NCI-H446 treated with DMSO at 0.1 percent for 48 hours (cell line): ENCODE measurements around the gene BORA.
"Not testable (repeated sequence)": the region's sequence is repeated elsewhere in the genome, so short reads cannot be mapped to it uniquely, and the experiment has no call there.

ENCODE experiments used
- DNase-seq: peaks from one replicate; lab custom pipeline; 2025; lab: John Stamatoyannopoulos, UW

BORA gene

DNA sequence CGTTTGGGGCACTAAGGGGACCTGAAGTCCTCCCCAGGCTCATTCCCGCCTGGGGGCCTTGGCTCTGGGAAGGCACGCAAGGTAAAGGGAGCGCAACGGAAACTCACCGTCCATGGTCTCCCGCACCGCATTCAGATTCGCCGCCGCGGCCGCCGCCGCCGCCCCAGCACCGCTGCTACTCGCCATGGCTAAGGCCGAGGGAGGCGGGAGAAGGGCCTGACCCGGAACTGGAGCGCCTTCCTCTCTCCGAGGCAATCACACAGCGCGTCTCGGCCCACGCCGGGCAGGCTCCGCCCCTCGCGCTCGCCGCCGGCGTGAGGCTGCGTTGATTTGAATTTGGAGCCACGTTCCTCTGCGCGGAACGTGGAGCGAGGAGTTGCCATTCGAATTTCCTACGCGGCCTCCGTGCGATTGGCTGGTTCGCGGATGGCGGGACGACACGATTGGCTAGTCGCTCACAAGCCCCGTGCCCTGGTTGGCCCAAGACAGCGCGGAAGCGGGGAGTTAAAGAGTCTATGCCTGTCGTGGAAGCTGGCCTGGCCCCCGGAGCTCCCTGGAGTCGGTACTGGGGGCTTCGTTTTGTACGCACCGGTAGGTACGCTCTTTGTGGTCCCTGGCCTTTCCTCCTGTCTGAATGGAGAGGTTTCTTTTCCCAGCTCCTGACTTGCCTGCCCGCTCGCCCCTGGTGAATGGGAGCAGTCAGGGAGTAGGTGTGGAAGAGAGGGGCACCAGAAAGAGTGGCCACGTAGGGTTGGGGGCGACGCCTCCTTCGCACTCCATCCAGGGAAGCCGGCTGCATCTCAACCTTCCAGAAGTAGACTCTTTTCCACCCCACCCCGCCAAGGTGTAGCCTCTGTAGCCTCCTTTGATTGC, at the start of gene BORA, which contains the start of gene MZT1:
Gene BORA, plus strand, starts transcription at position 507 of the 873 bp plus-strand sequence. CDS start 1,018 bp downstream, outside the sequence.
Gene MZT1, minus strand, starts transcription at position 213 of the 873 bp plus-strand sequence. Its CDS starts 27 bp downstream, at position 186.
- peak; percentile 76 for DNase-seq

DNA sequence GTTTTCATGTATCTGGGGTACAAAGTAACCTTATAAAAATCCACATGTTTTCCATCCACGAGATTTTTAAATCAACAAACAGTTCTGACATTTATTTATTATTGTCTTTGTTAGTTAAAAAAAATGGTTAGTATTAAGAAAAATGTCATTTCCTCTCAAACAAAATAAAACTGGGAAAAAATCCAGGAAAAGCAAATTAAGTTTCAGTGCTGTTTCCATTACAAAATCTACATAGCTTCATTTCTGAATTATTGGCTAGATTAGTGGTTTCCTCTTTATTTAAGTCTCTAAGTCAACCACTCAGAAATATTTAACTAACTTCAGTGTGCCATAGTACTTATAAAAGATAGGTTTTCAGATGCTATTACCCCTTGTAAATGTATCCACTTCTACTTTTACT, 49.4 kb upstream of the BORA start:
- no peak for DNase-seq

DNA sequence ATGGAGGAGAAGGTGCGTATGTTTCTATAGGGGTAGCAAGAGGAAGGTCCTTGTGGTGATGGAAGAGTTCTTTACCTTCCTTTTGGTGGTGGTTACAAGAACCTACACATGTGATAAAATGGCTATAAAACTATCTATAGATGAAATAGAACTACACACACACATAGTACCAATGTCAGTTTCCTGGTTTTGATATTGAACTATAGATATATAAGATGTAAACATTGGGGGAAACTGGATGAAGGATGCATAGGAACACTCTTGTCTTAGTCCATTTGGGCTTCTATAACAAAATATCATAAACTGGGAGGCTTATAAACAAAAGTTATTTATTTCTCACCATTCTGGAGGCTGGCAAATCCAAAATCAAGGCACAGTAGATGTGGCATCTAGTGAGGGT, 47.4 kb upstream of the BORA start:
- DNase-seq = no peak

DNA sequence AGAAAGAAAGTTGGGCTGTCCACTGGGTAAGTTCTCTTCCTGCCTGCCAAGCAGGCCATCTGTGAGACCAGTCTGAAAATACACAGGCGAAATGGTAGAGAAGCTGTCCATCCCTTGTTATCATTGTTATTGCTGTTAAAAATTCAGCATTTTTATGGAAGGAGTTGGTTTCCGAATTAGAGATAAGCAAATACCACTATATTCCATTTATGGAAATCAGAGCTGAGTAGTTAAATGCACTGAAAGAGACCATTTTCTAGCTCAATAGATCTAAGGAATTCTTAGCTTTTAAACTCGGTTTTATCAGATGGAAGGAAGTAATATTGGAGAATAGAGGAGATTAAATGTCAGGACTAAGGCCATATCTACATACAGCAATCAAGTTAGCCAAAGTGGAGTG, 41.0 kb upstream of the BORA start:
- no peak for DNase-seq

GRCh38 chr13:72689181-72689696, 38.5 kb upstream of the BORA start:
- no peak for DNase-seq

- no peak for DNase-seq
Observed at GRCh38 chr13:72692884-72693514, 34.7 kb upstream of the BORA start.

DNA sequence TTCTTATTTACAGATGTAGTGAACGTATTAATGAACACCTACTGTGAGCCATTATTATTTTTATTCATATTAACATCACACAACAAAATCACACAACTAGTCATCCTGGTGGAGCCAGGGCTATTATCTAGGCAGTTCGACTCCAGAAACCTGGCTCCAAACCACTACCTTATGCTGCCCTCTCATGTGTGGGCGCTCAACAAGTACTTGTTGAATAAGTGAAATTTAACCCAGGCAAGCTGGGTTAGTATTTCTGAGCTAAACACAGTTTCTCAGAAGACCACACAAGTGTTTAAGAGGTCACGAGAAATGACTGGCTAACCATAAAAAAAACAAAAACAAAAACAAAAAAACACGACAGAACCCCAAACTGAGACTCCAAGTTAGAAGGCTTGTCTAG, 33.9 kb upstream of the BORA start:
- no peak for DNase-seq

DNA sequence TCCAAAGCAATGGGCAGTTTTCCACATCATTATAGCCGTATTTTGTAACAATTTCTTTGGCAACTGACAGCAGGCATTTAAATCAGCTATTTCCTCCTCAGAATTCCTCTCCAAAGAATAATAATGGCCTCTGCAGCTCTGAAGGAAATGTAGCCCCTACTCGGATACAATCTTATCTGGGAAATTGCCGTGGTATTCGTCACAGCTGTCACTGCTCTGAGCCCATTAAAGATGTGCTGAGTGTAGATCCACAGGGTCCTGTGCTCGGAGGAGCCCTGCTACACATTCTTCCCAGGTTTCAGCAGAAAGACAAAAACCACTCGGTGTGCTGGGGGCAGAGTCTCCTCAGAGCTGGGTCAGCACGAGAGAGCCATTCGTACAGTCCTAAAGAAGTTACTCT, 33.4 kb upstream of the BORA start:
- no peak for DNase-seq

DNA sequence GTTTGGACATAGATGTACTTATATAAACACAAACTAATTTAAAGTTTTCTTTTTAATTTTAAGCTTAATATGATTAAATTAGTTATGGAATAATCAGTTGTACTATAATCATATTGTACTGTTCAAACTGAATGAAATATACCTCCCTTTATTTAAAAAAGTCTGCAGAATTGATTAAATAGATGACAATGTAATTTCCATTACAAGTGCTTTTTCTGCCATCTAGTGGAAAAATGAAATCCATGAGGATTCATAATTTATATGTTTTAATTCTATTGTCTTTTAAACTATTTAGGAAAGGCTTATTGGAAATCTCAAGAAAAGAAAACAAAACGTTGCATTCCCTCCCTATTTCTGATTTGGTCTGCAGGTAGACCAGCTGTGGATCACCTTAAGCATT, 31.1 kb upstream of the BORA start:
- no peak for DNase-seq

GRCh38 chr13:72698164-72698563, 29.6 kb upstream of the BORA start:
- DNase-seq = no peak

- no peak for DNase-seq
Observed at GRCh38 chr13:72700509-72700908, 27.2 kb upstream of the BORA start.

DNA sequence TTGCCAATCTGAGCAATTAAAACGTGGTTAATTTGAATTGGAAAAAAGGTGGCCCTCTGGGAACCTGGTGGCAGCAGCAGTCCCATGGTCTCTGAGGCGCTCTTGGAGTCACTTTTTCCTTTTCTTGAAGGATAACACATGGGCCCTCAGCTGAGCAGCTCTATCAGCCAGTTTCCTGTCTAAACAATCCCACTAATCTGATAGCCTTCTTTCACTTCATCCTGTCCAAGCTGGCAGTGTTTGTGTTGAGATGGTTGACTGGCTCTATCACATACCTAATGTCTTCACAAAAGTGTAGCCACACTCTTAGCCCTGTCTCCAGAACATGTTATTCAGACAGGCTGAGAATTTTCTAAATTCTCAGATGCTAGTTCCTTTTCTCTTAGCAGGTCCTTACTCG, 10.9 kb upstream of the BORA start:
- DNase-seq = no peak

DNA sequence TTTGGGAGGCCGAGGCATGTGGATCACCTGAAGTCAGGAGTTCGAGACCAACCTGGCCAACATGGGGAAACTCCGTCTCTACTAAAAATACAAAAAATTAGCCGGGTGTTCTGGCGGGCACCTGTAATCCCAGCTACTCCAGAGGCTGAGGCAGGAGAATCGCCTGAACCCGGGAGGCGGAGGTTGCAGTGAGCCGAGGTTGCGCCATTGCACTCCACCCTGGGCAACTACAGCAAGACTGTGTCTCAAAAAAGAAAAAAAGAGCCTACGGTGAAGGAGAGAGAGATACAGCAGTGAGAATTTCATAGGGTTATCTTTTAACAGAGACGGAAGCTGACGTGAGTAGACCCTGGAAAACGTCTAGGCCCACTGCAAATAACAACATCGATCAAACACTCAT, 1.5 kb upstream of the BORA start:
- DNase-seq = not testable (repeated sequence)

DNA sequence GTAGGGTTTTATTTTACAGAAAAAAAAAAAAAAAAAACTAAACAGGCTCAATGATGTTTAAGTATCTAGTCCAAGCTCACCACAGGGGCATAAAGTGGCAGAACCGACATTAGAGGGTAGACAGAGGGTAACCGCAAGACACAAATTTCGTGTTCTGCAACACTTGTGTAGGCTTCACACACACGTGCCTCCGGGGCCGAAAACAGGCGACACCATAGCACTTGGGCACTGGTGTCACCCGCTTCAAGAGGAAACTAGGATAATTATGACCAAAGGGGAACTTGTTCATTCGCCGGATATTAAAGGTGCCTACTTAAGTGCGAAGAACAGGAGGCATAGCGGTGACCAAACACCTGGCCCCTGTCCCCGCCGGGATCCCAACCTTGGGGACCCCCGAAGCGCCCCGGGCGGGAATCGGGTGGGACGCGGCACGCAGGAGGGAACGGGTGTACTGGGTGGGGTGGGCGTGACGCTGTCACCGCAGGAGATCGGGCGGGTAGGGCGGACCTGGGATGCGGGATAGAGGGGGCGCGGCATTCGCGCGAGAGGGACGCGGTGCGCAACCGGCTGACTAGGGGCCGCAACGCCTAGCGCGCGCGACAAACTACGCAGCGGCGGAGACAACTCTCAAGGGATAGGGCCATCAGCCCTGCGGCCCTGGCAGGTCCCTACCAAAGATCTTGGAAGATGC, 852 bp upstream of the BORA start:
- DNase-seq = no peak

DNA sequence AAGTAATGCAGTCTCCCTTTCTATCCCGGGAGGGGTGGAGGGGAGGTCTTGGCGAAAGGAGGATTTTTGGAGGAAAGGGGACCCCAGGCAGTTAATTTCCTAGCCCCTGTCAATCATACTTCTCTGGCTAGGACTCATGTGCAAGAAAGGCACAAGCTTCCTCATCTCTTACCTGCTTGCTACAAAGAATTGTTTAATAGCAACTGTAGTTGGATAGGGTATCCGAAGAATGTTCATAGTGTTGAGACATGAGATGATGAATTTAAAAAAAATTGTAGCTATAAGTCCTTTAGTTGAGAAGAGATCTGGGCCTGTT, 525 bp downstream of the BORA start:
- DNase-seq = no peak

DNA sequence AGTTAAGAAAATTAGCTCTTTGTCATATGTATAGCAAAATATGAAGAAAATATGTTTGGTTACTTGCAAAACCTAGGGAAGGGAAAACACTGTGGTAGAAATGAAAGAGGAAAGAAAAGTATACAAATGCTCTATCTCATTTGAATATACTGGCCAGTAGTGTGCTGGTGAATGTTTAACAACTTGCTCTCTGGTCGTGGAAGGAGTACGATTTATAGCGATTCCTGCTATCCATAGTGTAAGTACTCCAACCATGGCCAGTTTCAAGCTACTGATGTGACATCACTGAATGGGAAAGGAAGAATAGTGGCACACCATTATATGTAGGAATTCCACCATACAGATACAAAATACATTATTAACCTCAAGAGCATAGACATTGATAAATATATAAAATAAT, 9.3 kb downstream of the BORA start:
- no peak for DNase-seq

GRCh38 chr13:72740015-72740414, 12.3 kb downstream of the BORA start:
- DNase-seq = no peak

DNA sequence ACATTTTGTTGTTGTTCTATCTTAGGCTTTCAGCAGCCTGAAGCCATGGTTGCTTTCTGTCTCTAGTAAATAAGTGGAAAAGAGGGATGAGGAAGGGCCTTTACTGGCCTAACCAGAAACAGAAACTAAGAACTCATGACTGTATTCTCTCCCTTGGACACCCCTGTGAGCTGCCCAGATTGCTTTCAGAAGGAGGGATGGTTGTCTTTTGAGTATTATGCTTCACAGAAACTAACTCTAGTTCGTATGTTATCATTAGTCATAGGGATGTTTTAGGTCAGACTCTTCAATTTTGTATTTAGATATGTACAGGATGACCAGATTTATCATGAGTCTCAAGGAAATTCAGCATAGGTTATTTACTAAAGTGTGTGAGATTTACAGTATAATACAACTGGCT, 17.5 kb downstream of the BORA start:
- no peak for DNase-seq

DNA sequence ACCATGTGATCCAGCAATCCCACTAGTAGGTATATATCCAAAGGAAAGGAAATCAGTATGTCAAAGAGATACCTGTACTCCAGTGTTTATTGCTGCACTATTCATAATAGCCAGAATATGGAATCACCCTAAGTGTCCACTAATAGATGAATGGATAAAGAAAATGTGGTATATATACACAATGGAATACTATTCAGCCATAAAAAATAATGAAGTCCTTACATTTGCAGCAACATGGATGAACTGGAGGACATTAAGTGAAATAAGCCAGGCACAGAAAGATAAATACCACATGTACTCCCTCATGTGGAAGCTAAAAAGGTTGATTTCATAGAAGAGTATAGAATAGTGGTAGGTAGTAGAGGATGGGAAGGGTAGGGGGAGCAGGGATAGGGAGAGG, 23.5 kb downstream of the BORA start:
- no peak for DNase-seq

DNA sequence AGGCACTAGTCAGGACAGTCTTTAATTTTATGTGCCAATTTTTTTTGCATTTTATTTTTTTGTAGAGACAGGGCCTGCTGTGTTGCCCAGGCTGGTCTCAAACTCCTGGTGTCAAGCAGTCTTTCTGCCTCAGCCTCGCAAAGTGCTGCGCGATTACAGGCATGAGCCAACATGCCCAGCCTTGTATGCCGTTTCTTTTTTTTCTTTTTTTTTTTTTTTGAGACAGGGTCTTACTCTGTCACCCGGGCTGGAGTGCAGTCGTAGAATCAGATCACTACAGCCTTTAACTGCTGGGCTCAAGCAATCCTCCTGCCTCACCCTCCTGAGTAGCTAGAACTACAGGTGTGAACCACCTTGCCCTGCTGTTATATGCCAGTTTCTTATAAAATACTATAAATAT, 26.4 kb downstream of the BORA start:
- DNase-seq = no peak

GRCh38 chr13:72757792-72758535, 30.2 kb downstream of the BORA start:
- DNase-seq = no peak

DNA sequence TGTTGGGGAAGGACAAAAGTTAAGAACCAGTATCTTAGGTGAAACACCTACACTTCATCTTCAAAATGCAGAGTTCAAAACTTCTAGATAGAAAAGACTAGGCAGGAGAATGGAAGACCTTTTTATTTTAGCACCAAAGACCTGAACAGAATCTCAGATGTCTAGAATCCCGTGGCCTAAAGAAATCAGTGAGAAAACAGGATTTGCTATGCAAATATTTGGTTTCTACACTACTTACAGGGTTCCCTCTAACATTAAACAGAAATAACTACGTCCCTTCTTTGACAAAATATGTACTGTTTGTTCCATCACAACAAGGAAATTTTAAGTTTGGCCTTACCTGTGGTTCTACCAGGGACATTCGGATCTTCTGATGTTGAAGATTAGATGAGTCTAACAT, 32.5 kb downstream of the BORA start:
- DNase-seq = no peak
